Caco-2 (cell line): ENCODE results near the gene SCAMP3. TPM values are rescaled to one million over a fixed set of nuclear protein-coding genes. Genes with fewer than 3 reads are reported as not detected.

Source experiments
- BruUV-seq: library from RNA; stranded (reverse); fragments of 400-500 nt; replicated peaks from 2 replicates; lab custom pipeline; 2021; lab: Mats Ljungman, UMichigan
- CTCF ChIA-PET: fragments of 300-600 bp; sonication (Branson Sonifier 250); formaldehyde crosslinking; loops from one replicate; lab custom pipeline; 2022; ENCODE audit warnings: antibody characterized with exemption; lab: Charles Lee
- POLR2A ChIA-PET: fragments of 300-600 bp; sonication (Branson Sonifier 250); formaldehyde crosslinking; loops from one replicate; lab custom pipeline; 2022; ENCODE audit warnings: antibody characterized with exemption; lab: Charles Lee
- DNase-seq, 2 experiments: peaks; one replicate each; pipeline versions ENCODE4 v3.0.0 to v3.0.0-alpha.2; 2020 to 2022
- H3K27me3 ChIP-seq: replicated peaks from 2 replicates; pipeline ENCODE4 v1.6.0; 2011; ENCODE audit warnings: low read length; ENCODE audit not compliant: control insufficient read depth, insufficient read depth
- H3K36me3 ChIP-seq: 2 replicates; pipeline ENCODE4 v1.5.1; 2011; ENCODE audit warnings: low read length; ENCODE audit not compliant: control insufficient read depth, insufficient read depth
- H3K4me1 ChIP-seq: fragments of 250-450 bp; sonication (Bioruptor Pico); 2 replicates; pipeline ENCODE4 v1.5.1; 2020; ENCODE audit warnings: mild to moderate bottlenecking
- H3K4me3 ChIP-seq: 2 replicates; pipeline ENCODE4 v1.5.1; 2011; ENCODE audit warnings: low read depth, mild to moderate bottlenecking, control low read depth, low read length
- H3K9me3 ChIP-seq: fragments of 250-450 bp; sonication (Bioruptor Pico); 2 replicates; pipeline ENCODE4 v1.5.1; 2020; ENCODE audit warnings: mild to moderate bottlenecking, moderate library complexity
- H3K27ac Mint-ChIP-seq: one replicate; pipeline ENCODE4 v1.8.0; 2022; ENCODE audit warnings: mixed read lengths; ENCODE audit not compliant: unreplicated experiment
- H3K27me3 Mint-ChIP-seq: one replicate; pipeline ENCODE4 v1.8.0; 2022; ENCODE audit warnings: mixed read lengths; ENCODE audit not compliant: insufficient read depth, unreplicated experiment
- H3K36me3 Mint-ChIP-seq: one replicate; pipeline ENCODE4 v1.8.0; 2022; ENCODE audit warnings: mild to moderate bottlenecking, mixed read lengths; ENCODE audit not compliant: insufficient read depth, unreplicated experiment
- H3K4me1 Mint-ChIP-seq: one replicate; pipeline ENCODE4 v1.8.0; 2022; ENCODE audit warnings: low read depth, mixed read lengths; ENCODE audit not compliant: unreplicated experiment
- H3K4me3 Mint-ChIP-seq: one replicate; pipeline ENCODE4 v1.8.0; 2022; ENCODE audit warnings: mild to moderate bottlenecking, moderate library complexity, mixed read lengths; ENCODE audit not compliant: unreplicated experiment
- H3K9me3 Mint-ChIP-seq: one replicate; pipeline ENCODE4 v1.8.0; 2022; ENCODE audit warnings: mixed read lengths; ENCODE audit not compliant: unreplicated experiment
- CTCF ChIP-seq, 2 experiments: fragments of 200-600 bp in 1 of 2; IDR thresholded peaks; 1 replicate in 1 of 2; 2 replicates in 1 of 2; pipeline versions ENCODE4 v1.5.1 to v1.8.0; 2011 to 2022; ENCODE audit warnings: antibody characterized with exemption in 1 of 2, control low read depth in 1 of 2, inconsistent platforms in 1 of 2, low read depth in 1 of 2, low read length in 1 of 2, mild to moderate bottlenecking in 1 of 2, moderate library complexity in 1 of 2; ENCODE audit not compliant: insufficient read depth in 1 of 2, severe bottlenecking in 1 of 2, unreplicated experiment in 1 of 2
- intact Hi-C: fragments of 100-400 bp; cut with micrococcal nuclease; formaldehyde crosslinking; loops from one replicate; pipeline ENCODE4 v1.10.0; 2022; ENCODE audit not compliant: unreplicated experiment
- total RNA-seq: library from RNA; stranded (reverse); gene quantifications from 2 replicates; pipeline ENCODE4 v1.2.3, GENCODE V29; 2022

SCAMP3 gene
- total RNA-seq, 1 experiment from 2014 or later: 55.9 TPM

- no peak overlapping the region for H3K4me3 Mint-ChIP-seq
- H3K4me1 Mint-ChIP-seq: peaks cover 8% of the 10 kb centered on the region
- POLR2A ChIA-PET: no interaction called here
- intact Hi-C loops: no loop called here
- H3K4me3 ChIP-seq: no peak overlapping the region
- peaks cover 13% of the 10 kb centered on the region for H3K36me3 ChIP-seq
- no TSS peak for BruUV-seq
- H3K27ac Mint-ChIP-seq: no peak overlapping the region
- peaks cover 96% of the 10 kb centered on the region for H3K36me3 Mint-ChIP-seq
- H3K9me3 Mint-ChIP-seq: no peaks in the 10 kb centered on the region
- peaks cover 4% of the 10 kb centered on the region; the same call in 1 of the 2 replicates for H3K4me1 ChIP-seq
- H3K9me3 ChIP-seq: no peaks in the 10 kb centered on the region
- no peak for TF ChIP-seq CTCF (IDR thresholded peaks at IDR 0.05; ENCODE audit: insufficient read depth in 1 of 2, low read depth in 1 of 2, low read length in 1 of 2, severe bottlenecking in 1 of 2, unreplicated experiment in 1 of 2)
- CTCF ChIA-PET: no interaction called here
- H3K27me3 Mint-ChIP-seq: no peaks in the 10 kb centered on the region
- H3K27me3 ChIP-seq: no peaks in the 10 kb centered on the region
- DNase-seq: no peak
These were observed 5.2 kb upstream of the SCAMP3 start for GRCh38 chr1:155267373-155267772.

GRCh38 chr1:155266553-155266952 lies 4.4 kb upstream of the SCAMP3 start:
- TF ChIP-seq CTCF (IDR thresholded peaks at IDR 0.05; ENCODE audit: insufficient read depth in 1 of 2, low read depth in 1 of 2, low read length in 1 of 2, severe bottlenecking in 1 of 2, unreplicated experiment in 1 of 2): no peak
- Mint-ChIP-seq H3K36me3 (peaks cover 96% of the 10 kb centered on the region), H3K4me1 (peaks cover 16% of the 10 kb centered on the region), H3K27me3 (no peaks in the 10 kb centered on the region), H3K9me3 (no peaks in the 10 kb centered on the region), H3K4me3 (no peak overlapping the region), H3K27ac (no peak overlapping the region)
- no peak for DNase-seq
- Histone ChIP-seq H3K27me3 (no peaks in the 10 kb centered on the region), H3K9me3 (no peaks in the 10 kb centered on the region), H3K36me3 (peaks cover 13% of the 10 kb centered on the region), H3K4me1 (peaks cover 4% of the 10 kb centered on the region; the same call in 1 of the 2 replicates), H3K4me3 (no peak overlapping the region)
- ChIA-PET POLR2A (no interaction called here), CTCF (no interaction called here)
- intact Hi-C loops: no loop called here
- no TSS peak for BruUV-seq

- Mint-ChIP-seq H3K27me3 (no peaks in the 10 kb centered on the region), H3K9me3 (no peaks in the 10 kb centered on the region), H3K4me3 (peak overlapping the region; percentile 95), H3K36me3 (peaks cover 91% of the 10 kb centered on the region), H3K27ac (peak overlapping the region; percentile 94), H3K4me1 (peaks cover 23% of the 10 kb centered on the region)
- DNase-seq: no peak
- CTCF ChIA-PET: no interaction called here
- Histone ChIP-seq H3K36me3 (peaks cover 3% of the 10 kb centered on the region), H3K27me3 (no peaks in the 10 kb centered on the region), H3K9me3 (no peaks in the 10 kb centered on the region), H3K4me1 (peaks cover 4% of the 10 kb centered on the region), H3K4me3 (no peak overlapping the region)
- intact Hi-C loops: no loop called here
- POLR2A ChIA-PET: no interaction called here
- no TSS peak for BruUV-seq
- no peak for TF ChIP-seq CTCF (IDR thresholded peaks at IDR 0.05; ENCODE audit: insufficient read depth in 1 of 2, low read depth in 1 of 2, low read length in 1 of 2, severe bottlenecking in 1 of 2, unreplicated experiment in 1 of 2)
These were observed 907 bp upstream of the SCAMP3 start for GRCh38 chr1:155263067-155263466.
